ENCODE data around the gene FBXW8.

FBXW8 gene

GRCh38 chr12:116916122-116916521 is 5.4 kb downstream of the FBXW8 start:
- TF ChIP-seq, protein P1, sequence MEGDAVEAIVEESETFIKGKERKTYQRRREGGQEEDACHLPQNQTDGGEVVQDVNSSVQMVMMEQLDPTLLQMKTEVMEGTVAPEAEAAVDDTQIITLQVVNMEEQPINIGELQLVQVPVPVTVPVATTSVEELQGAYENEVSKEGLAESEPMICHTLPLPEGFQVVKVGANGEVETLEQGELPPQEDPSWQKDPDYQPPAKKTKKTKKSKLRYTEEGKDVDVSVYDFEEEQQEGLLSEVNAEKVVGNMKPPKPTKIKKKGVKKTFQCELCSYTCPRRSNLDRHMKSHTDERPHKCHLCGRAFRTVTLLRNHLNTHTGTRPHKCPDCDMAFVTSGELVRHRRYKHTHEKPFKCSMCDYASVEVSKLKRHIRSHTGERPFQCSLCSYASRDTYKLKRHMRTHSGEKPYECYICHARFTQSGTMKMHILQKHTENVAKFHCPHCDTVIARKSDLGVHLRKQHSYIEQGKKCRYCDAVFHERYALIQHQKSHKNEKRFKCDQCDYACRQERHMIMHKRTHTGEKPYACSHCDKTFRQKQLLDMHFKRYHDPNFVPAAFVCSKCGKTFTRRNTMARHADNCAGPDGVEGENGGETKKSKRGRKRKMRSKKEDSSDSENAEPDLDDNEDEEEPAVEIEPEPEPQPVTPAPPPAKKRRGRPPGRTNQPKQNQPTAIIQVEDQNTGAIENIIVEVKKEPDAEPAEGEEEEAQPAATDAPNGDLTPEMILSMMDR (IDR thresholded peaks at IDR 0.05; ENCODE audit: low read depth, low read length, missing control alignments), result no peak
- H3K4me3 ChIP-seq (ENCODE audit: low read depth, low read length), result no peak overlapping the region
- no peak for DNase-seq (ENCODE audit: low read depth)

GRCh38 chr12:116916714-116917114 is 6.0 kb downstream of the FBXW8 start:
- H3K4me3 ChIP-seq (ENCODE audit: low read depth, low read length), result no peak overlapping the region
- peak; percentile 80 for DNase-seq (ENCODE audit: low read depth)
- TF ChIP-seq, protein P1 (IDR thresholded peaks at IDR 0.05; ENCODE audit: low read depth, low read length, missing control alignments), result peak; percentile 77

DNA sequence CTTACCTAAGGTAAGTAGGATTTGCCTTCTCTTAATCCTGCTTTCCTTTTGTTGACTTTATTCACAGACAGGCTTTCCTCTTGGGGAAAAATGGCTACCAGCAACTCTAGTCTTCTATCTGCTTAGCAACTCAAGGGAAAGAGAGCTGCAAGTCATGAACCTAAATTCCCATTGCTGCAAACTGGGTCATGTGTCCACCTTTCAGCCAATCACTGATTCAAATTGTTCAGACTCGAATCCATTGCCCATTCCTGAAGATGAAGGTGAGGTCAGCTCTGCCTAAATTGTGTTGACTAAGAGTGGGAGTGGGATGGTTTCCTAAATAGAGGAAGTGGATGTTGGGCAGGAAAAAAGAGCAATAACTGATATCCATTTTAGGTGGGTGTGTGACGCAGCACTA is 7.7 kb downstream of the FBXW8 start:
- H3K4me3 ChIP-seq (ENCODE audit: low read depth, low read length), result no peak overlapping the region
- no peak for DNase-seq (ENCODE audit: low read depth)
- TF ChIP-seq, protein P1 (IDR thresholded peaks at IDR 0.05; ENCODE audit: low read depth, low read length, missing control alignments), result no peak

DNA sequence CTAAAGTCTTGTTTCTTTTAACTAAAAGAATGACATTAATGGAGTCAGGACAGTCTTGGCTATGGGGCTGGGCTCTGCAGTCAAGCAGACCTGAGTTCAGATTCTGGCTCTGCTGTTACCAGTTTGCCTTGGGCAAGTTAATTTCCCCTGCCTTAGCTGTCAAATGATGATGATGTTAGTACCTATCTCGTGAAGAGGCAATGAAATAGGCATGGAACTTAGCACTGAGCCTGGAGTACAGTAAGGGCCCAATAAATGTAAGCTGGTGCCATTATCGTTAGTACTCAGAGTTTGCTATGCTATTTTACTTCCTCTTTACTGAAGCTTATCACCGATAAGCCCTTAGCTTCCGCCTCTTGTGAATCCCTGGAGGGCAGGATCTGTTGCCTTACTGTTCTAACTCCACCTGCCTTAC is 8.5 kb downstream of the FBXW8 start:
- no peak overlapping the region for H3K4me3 ChIP-seq (ENCODE audit: low read depth, low read length)
- no peak for DNase-seq (ENCODE audit: low read depth)
- TF ChIP-seq, protein P1 (IDR thresholded peaks at IDR 0.05; ENCODE audit: low read depth, low read length, missing control alignments), result no peak

DNA sequence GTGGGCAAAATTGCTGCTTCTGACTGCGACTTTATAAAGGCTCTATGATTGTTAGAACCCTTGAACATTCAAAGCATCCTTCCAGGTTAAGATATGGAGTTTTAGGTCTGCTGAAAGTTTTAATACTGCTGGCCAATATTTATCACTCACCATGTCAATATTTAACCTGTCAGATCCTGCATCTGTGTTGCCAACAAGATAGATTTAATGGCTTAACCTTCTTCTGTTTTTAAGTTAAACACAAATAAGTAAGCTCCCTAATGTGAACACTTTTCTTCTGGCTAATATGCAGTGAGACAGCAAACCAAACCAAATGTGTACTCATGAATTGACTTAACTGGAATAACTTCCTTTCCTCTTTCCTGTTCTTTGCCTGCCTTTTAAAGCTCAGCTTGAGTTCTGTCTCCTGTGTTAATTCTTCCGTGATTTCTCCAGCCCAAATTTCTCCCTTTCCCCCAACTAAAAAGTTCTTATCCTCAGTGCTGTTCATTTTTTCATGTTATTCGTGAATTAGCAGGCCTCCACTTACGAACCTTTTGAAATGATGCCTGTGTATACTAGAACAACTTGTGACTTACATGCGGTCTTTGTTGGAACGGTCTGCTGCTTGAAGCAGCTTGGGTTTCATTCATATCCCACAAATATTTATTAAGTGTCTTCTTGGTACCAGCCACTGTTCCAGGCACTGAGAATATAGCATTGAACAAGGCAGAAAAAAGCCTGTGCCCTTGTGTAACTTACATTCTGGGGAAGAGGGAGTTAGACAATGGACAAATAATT is 9.1 kb downstream of the FBXW8 start:
- TF ChIP-seq, protein P1 (IDR thresholded peaks at IDR 0.05; ENCODE audit: low read depth, low read length, missing control alignments), result no peak
- DNase-seq (ENCODE audit: low read depth), result no peak

DNA sequence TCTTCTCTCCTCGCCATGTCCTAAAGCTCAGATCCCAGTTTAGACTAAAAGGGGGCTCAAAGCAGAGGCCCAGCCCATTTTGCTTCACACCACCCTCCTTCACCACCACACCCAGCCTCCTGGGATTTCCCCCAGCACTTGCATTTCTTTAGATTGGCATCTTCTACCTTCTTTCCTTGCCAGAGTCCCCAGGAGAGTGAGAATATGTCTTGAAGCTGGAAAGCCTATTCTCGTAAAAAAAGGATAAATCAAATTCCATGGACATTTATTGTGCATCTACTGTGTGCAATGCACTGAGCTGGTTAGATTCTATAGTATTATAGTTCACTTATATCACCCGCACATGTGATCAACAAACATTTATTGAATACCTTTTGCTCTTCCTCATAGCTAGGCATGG is 10.2 kb downstream of the FBXW8 start:
- H3K4me3 ChIP-seq (ENCODE audit: low read depth, low read length), result no peak overlapping the region
- TF ChIP-seq, protein P1 (IDR thresholded peaks at IDR 0.05; ENCODE audit: low read depth, low read length, missing control alignments), result no peak
- no peak for DNase-seq (ENCODE audit: low read depth)

More for the DNA sequence above, 9.1 kb downstream of the FBXW8 start:
- no peak overlapping the region for H3K4me3 ChIP-seq (ENCODE audit: low read depth, low read length)

Data from GM12864 (cell line).